Stimulated activated CD8-positive, alpha-beta memory T cell treated with anti-CD3 and anti-CD28 coated beads, Interleukin-7, amount 100 ng/mL, for 48 hours (primary cell): ENCODE results near the gene ABCB6.

Experiments used
- DNase-seq, 2 donors: peaks; one replicate each; pipeline ENCODE4 v3.0.0-alpha.2; 2020; ENCODE audit warnings: low read depth in 1 of 2; ENCODE audit errors: extremely low read depth in 1 of 2

The ABCB6 gene

DNA sequence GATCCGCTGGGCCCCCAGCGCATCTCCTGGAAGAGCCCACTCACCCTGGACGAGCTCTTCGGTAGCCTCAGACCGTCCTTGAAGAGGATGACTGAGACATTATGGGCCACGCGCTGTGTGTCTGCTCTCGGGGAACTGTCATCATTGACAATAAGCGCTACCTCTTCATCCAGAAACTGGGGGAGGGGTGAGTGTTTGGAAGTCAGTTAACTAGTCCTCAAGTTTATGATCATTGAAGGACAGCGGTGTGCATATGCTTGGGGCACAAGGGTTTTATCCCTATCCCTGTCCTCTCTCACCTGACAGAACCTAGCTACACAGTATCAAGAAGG lies 27.1 kb upstream of the ABCB6 start:
- DNase-seq, result no peak

DNA sequence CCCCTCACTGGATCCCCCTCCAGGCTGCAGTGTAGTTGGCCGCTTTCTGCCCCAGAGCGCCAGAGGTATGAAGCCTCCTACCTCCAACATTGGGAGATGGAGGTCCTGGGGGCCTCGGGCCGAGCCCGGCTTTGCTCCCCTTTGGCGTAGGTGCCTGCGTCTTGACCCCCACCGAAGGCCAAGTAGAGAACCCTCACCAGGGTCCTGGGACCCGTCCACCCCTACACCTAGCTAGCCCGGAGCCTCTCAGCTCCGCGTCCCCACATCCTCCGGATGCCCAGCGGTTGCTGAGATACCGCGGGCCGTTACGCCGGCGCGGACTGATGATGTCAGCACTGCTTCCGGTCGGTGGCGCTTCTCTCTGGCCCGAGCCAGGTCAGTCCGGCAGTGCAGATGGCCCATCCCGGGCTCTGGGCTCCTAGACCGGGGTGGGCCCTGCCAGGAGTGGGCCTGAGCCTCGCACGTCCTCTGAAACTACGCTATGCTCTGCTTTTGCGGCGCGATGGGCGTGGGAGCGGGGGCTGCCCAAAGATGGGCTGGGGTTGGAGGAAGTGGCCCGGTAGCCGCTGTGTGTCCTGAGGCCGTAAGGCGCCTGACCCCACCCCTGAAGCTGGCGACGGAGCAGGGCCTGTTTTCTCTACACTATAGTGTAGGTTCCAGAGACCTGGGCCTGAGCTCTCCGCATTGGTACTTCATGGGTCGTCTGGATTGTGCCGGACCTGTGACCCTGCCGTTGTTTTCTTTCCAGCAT lies 26.6 kb upstream of the ABCB6 start, which contains the start of the genes GLB1L and STK16:
GLB1L (minus strand) TSS at position 297 of the 751 bp plus-strand sequence. CDS start 1,871 bp downstream, outside the sequence.
STK16 (plus strand) TSS at position 332 of the 751 bp plus-strand sequence. CDS start 521 bp downstream, outside the sequence.
- peak; percentile 81 to 86 for DNase-seq

DNA sequence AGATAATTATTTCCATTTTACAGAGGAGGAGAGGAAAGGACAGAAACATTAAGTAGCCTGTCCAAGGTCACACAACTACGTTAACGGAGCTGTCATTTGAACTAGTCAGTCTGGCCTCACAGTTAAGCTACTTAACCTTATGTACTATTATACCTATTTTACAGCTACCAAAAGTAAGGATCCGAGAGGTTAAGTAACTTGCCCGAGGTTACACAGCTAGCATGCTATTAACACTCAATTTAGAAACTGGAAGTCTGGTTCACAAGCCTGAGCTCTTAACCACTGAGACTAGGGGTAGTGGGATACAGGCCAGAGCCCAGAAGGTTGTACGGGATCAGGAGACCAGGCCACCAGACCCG lies 26.0 kb upstream of the ABCB6 start:
- no peak for DNase-seq

DNA sequence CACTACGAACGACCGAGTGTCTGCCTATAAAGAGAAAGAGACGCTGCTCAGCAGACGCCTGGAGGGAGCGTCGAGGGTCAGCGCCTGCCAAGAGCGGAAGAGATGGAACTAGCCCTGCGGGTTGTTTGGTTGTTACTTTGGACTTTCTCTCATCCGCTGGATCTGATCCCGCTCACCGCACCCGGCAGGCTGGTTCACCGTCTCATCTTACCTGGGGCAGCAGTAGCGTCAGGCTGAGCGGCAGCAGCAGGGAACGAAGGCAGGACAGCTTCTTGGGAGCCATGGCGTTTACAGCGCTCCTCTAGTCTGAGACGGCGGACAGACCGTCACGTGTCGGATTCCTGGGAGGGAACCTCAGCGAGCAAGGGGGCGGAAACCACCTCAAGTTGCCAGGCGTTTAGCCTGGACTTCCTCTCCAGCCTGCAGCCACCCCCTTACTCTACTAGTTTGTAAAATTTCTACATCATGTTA lies 24.6 kb upstream of the ABCB6 start:
- DNase-seq, result no peak

DNA sequence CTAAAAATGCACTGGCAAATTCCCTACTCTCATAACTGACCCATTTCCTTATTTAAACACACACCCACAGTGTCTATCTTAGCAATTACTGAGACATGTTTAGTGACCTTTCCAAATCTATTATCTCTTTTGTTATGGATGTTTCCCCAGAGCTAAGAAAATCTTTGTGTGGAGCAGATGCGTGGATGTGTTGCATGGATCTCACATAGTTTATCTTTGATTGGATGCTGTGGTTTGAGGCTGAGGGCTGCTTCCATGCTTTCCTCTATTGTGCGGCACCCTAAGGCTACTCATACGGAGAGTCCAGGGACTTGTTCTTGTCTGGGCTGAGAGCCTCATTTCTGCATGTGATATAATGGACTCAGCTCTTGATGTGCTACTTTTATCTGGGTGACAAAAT lies 15.6 kb upstream of the ABCB6 start:
- no peak for DNase-seq

DNA sequence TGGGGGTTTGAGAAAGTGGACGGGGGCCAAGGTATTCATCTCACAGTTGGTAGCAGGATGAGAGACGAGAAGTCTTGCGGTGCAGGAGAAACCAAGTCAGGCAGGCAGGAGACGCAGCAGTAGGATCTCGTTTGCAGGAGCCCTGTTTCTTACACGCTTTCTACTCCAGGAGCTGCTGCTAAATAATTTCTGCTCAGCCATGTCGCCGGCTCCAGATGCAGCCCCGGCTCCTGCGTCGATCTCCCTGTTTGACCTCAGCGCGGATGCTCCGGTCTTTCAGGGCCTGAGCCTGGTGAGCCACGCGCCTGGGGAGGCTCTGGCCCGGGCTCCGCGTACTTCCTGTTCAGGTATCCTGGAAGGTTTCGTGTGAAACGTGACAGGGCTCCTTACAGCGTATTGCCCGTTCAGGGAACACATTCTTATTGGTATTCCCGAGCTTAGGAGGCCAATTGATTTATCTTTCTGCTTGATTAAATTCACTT lies 11.3 kb upstream of the ABCB6 start:
- DNase-seq, result peak in 1 of 2 donors; percentile 44

DNA sequence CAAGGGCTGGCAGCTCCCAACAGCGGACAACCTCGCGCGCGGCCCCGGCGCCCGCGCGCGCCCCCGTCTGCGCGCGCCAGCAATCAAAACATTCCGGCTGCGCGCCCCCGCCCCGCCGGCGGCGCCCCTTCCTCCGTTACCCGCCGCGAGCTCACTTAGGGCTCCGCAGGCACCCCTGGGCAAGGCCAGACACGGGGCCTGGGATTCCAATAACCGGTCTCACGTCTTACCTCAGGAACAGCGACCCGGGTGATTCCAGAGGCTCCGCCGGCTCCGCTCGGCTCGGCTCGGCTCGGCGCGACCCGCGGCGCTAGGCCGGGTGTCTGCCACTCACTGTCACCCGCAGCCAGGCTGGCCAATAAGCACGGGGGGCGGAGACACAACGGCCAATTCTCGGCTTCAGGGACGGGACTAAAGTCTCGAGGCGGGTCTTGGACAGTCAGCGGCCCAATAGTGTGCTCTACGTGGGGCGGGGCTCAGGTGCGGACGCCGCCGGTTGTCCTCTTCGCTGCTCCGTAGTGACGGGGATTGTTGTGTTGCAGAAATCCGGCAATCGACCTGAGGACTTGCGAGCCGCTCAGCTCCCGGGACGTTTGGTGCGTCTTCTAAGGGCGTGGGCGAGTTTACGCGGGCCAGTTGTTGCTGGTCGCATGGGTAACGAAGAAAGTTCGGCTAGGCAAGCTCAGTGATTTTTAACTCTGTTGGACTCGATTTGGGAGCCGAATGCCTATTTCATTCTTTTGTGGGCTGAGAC lies 10.7 kb upstream of the ABCB6 start, which contains the start of the genes ANKZF1 and ATG9A:
ANKZF1 (plus strand) TSS at position 502 of the 754 bp plus-strand sequence. CDS start 452 bp downstream, outside the sequence.
ATG9A (minus strand) TSS at position 332 of the 754 bp plus-strand sequence. CDS start 1,612 bp downstream, outside the sequence.
- DNase-seq, result peak; percentile 97 to 99

DNA sequence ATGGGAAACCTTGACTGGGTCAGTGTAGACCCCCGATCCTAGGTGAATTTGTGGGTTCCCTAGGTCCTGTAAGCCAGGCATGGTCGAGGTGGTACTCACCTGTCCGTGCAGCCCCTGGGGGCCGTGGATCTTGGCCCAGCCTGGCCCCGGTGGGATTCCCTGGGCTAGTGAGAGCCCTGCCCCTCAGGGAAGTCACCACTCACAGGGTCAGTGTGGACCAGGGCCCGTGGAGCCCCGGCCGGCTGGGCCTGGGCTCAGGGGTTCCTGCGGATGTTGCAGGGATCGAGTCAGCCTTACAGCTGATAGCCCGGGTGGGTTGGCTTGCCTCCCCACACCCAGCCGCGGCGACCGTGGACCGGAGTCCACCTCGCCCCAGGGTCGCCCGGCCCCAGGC lies 10.2 kb upstream of the ABCB6 start:
- no peak for DNase-seq

DNA sequence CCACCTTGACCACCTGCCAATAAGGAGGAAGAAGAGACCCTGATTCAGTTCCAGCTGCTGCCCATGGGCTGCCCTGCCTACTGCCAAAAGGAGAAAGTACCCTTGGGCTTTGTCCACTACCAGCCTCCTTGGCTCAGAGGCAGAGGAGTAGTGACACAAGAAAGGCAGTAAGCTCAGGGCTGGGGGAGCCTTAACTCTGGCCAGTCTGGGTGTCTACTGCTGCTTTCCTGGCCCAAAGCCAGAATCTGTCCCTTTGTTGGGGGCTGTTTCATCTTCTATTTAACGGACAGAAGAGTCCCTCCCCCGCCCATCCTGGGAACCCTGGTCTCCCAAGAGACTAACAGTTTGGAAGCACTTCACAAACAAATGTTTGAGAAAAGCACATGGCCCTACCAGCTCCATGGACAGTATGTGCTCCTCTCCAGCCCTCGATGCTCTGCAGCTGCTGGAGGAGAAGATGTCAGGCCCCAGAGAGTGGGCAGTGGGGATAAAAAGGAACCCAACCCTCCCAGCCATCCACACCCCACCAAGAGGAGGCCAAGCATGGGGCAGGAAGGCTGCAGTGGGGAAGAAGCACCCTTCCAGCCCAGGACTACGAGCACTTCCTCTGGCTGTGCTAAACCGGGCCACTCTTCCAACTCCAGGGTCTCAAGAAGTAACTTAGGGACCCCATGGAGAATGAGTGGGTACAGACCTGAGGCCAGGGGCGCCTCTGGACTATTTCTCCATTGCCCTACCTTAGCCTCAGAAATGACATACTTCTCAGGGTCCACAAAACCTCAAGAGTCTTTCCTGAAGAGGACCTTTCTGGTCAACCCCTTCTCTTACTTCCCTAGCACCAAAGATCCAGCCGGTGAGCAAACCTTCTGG lies 9.5 kb upstream of the ABCB6 start:
- no peak for DNase-seq

DNA sequence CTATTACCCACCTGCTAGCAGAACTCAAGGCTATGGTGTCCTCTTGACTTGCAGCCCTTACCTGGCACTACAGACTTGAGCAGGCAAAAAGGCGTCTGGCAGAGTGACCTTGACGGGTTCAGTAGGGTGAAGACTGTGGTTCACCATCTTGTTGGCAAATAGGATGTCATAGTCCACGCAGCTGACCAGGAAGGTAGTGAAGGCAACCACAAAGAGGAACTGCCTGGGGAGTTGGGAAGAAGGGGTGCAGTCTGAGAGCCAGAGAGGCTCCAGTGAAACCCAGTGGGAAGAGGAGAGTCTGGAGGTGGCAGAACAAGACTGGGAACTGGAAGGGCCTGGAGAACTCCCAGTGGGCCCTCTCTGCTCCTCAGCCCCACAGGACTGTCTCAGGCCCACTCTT lies 6.6 kb upstream of the ABCB6 start:
- DNase-seq, result no peak

DNA sequence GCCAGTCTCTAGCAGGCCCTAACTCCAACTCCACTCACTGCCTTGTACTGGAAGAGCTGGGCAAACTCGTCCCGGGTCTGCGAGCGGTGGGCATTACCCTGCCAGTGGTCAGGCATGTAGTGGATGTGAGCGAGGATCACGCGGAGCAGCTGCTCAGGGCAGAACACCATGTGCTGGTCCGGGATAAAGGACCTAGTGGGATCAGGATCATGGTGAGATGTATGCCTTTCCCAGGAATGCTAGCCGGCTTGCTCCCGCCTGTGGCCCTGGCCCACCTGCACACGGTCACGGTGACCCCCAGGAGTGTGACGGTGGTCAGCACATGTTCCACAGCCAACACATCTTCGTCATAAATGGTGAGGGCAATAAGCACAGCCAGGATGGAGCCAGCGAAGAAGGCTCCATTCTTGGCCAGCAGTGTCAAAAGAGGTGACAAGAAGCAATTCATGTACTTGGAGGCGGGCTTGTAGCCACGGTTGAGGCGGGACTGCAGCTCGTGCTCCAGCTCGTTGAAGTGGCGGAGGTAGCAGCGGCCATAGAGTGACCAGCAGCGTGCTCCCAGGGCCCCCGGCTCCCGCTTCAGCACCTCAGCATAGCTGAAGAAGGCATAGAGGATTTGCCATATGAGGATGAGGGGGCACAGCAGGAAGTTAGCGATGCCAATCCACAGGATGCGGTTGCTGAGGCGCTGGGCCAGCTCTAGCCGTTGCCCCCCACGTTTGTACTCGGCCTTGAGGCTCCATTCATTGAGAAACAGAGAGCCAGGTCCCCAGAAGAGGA lies 5.3 kb upstream of the ABCB6 start:
- DNase-seq, result no peak

DNA sequence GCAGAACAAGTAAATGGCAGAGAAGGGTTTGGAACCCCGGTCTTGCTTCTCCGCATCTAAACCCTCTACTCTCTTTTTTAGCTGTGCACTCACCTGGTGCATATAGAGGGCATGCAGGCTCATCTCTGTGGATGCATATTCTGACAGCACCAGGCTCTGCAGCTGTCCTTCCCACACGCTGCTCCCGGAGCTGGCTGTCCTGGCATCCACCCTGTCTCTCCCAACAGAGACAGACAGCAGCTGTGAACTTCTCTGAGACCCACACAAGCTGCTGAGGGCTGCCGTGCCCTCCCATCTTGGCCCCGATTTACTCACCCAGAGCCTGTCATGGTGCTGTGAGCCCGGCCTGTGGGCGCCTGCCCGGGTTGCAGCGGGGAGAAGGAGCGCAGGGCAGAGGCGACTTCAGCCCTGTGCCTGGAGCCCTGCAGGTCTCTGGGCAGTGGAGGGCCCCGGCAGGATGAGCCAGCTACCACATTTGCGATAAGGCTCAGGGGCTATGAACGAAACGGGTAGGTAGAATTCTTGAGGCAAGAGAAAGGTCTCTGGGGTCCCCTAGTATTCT lies 3.3 kb upstream of the ABCB6 start:
- no peak for DNase-seq

DNA sequence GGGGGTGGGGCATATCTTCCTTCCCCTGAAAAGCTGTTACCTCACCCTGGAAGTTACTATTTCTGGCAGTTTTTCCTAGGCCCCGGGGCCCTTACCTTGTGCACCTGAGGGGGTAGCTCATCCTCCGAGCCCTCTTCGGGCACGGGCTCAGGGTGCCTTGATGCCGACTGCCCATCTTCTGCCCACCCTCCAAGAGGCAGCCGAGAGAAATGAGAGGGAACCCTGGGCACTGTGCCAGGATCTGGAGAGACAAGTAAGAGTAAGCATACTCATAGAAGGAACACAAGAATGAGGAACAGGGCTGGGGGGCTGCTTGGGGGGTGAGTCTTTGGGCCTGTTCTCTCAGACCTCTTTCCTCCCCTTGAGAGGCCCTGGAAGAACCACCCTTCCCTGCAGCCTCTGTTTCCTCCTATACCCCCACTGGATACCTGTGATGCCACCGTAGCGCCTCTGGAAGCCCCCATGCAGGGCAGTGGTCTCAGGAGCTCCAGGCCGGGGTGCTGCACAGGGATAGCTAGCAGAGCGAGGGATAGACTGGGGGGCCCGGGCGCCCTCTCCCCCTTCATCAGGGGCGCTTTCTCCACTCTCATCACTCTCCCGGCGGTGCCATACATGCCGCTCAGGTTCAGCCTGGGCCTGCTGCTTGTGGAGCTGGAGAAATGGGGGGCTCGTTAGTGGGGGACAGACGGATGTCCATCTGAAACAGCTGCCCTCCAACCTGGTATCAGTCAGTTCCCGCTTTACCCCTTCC lies 2.1 kb upstream of the ABCB6 start:
- DNase-seq, result no peak

DNA sequence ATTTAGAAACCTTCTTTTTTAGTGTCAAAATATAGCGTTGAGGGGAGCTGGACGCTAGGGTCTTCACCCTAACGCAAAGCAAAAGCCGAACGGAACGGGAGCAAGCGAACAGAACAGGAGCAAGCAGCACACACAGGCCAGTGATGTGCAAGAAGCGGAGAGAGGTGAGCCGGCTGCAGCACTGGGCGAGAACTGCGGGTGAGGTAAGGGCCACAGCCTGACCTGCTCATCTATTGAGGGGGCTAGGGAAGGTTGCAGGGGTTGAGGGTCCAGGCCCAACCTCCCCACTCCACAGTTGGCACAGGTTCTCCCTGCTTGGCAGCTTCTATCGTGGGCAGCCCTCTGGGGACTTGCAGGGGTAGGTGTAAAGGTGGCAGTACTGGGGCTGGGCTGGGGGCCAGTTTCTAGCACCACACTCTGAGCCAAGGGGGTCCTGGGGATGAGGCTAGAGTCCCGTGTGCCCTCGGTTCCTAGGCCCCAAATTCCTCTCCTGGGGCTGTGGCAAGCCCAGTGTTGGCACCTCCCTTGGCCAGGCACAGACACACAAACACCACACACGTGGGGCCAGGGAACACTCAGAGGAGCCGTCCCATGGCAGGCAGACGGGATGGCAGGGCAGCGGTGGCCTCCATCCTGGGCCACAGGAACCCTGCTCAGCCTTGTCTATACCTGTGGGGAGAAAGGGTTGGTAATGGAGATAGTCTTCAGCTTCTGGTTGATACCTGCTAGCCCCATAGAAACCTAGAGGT lies 1.2 kb upstream of the ABCB6 start:
- DNase-seq, result no peak

DNA sequence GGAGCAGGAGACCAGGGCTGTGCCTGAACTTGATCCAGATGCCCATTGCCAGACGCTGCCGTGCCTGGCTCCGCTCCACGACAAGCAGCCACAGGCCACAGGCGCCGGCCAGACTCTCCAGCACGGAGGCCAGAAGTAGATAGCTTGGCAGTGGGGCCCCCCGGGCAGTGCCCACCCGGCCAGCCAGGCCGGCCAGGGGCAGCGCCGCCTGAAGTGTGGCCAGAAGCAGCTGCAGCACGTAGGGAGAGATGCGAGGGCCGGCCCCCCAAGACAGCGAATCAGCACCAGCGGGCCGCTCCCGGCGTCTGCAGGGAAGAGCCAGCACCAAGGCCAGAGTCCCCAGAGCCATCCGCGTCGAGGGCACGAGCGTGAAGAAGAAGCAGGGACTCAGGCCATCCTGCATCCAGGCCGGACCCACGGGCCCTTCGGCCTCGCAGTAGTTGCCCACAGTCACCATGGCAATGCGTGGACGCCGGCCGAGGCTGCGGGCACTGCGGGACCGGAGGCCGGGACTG lies 484 bp downstream of the ABCB6 start:
- DNase-seq, result no peak

DNA sequence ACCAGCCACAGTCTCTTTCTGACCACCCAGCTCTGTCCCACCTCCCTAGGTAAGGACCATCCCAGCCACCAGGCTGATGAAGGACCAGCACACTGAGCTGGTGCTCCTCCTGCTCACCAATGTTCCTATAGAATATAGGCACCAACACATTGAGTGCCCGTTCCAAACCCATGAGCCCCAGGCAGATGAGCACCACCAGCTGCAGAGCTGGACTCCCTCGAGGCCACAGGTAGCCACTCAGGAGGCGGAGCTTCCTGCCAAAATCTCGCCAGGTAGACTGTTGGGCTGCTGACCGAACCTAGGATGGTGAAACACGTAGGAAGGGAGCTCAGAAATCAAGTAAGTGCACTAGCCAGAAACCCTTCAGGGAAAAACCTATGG lies 2.2 kb downstream of the ABCB6 start:
- DNase-seq, result no peak

DNA sequence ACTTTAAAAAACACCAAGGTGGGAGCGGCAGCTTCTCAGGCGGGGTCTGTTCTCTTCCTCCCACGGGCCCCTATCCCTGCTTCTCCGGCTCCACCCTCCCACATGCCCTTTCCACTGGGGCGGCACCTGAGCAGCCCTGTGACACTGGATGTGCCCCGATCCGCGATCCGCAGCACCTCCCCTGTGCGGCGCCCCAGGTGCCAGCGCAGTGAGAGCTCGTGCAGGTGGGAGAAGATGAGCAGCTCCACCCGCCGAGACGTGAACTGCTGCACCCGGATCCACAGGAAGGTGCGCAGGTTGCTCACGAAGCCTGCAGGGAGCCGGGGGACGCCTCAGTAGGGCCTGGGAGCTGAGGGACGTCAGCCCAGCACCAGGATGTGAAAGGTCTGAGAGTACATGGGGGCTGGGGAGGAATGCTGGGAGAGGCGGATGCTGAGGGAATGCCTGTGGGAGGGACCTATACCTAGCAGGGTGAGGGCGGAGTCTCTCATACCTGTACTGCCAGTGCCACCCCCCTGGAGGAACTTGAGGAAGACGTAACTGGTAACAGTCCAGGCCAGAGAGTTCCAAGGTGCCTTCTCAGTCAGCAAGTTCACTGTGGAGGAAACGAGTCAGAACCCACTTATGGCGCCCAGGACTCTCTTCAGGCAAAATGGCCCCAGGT lies 2.8 kb downstream of the ABCB6 start:
- DNase-seq, result no peak

DNA sequence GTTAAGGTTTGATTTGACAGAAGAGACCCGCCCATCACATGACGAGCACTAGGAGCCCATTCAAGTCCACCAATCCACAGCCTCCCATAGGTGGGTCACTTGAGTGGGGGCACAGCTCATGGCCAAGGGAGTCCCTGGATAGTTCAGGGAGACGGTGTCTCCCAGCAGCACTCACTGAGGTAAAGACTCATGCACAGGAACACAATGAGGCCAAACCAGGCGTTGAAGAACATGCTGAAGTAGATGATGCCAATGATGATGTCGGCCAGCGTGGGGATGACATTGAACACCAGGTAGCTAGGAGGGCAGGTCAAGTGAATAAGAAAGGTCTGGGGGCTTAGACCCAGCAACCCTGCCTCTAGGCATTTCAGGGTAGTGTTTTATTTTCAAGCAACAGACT lies 4.0 kb downstream of the ABCB6 start:
- DNase-seq, result no peak
